Thymus (tissue), 11 donors: ENCODE results near the gene TCP11L2. TPM values are rescaled to one million over a fixed set of nuclear protein-coding genes. Genes with fewer than 3 reads are reported as not detected.
"Not testable (repeated sequence)": the region's sequence is repeated elsewhere in the genome, so short reads cannot be mapped to it uniquely, and the experiment has no call there.

ENCODE experiments used
- DNase-seq, 9 donors: peaks; one replicate each; pipeline ENCODE4 v3.0.0-alpha.2; 2013; ENCODE audit warnings: low spot score in 9 of 9, low read depth in 6 of 9, missing footprints in 1 of 9
- H3K27ac ChIP-seq, 2 donors: one replicate each; pipeline ENCODE4 v1.5.1; 2013; ENCODE audit warnings: control low read depth in 1 of 2, low read depth in 1 of 2, low read length in 1 of 2, mild to moderate bottlenecking in 1 of 2, moderate library complexity in 1 of 2
- H3K27me3 ChIP-seq, 2 donors: one replicate each; pipeline ENCODE4 v1.5.1; 2013; ENCODE audit warnings: low read length in 1 of 2; ENCODE audit not compliant: control insufficient read depth in 2 of 2, insufficient read depth in 1 of 2
- H3K36me3 ChIP-seq, 2 donors: one replicate each; pipeline ENCODE4 v1.5.1; 2013; ENCODE audit warnings: low read length in 1 of 2, mild to moderate bottlenecking in 1 of 2, moderate library complexity in 1 of 2; ENCODE audit not compliant: control insufficient read depth in 2 of 2, insufficient read depth in 2 of 2
- H3K4me1 ChIP-seq, 2 donors: one replicate each; pipeline ENCODE4 v1.5.1; 2013; ENCODE audit warnings: low read length in 2 of 2; ENCODE audit not compliant: control insufficient read depth in 2 of 2, insufficient read depth in 2 of 2
- H3K4me3 ChIP-seq, 2 donors: one replicate each; pipeline ENCODE4 v1.5.1; 2013; ENCODE audit warnings: low read length in 2 of 2, control low read depth in 1 of 2, mild to moderate bottlenecking in 1 of 2
- H3K9me3 ChIP-seq, 2 donors: one replicate each; pipeline ENCODE4 v1.5.1; 2013; ENCODE audit warnings: low read length in 1 of 2, mild to moderate bottlenecking in 1 of 2; ENCODE audit not compliant: control insufficient read depth in 2 of 2, insufficient read depth in 1 of 2
- WGBS: extraction: QIAGEN DNeasy Blood & Tissue Kit; methylation state at CpG from one replicate; pipeline ENCODE4 v1.1.7; 2013; 5-methylcytosine and 5-hydroxymethylcytosine counted together
- polyA plus RNA-seq: library from polyadenylated mRNA; stranded (reverse); fragments of 200-250 nt; gene quantifications from one replicate; pipeline ENCODE4 v1.2.3, GENCODE V29; 2013
- total RNA-seq: library from RNA; stranded (reverse); fragments of 120-200 nt; gene quantifications from one replicate; pipeline ENCODE4 v1.2.4, GENCODE V29; 2013
- donor health status: healthy.

TCP11L2 gene
- total and polyA plus RNA-seq, 2 donors, result 5.9 to 18.3 TPM

DNA sequence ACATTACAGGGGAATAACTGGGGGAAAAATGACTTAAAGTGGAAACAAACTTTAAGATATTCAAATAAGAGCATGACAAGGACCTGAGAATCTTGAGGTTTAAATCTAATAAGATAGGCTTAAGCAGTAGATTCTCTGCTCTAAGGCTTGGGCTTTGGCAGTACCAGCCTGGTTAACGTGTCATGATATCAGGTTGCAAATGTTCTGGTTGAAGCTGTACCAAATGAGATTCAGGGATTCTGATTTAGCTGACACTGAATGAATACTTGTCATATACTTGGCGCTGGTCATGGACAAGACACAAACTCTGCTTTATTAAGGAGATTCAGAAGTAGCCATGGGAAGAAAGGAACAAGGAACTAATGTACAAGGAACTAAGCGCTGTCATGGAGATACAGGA lies 6.1 kb downstream of the TCP11L2 start:
- no peak for DNase-seq
- no peaks in the 10 kb centered on the region for H3K9me3 ChIP-seq
- H3K4me3 ChIP-seq, result no peak overlapping the region
- H3K36me3 ChIP-seq, result peaks cover 0 to 3% of the 10 kb centered on the region in 2 donors
- H3K4me1 ChIP-seq, result peaks cover 6 to 10% of the 10 kb centered on the region in 2 donors
- 97% methylated on average over 3 of the region's 3 CpGs for whole genome bisulfite sequencing
- H3K27ac ChIP-seq, result no peak overlapping the region
- H3K27me3 ChIP-seq, result no peaks in the 10 kb centered on the region

DNA sequence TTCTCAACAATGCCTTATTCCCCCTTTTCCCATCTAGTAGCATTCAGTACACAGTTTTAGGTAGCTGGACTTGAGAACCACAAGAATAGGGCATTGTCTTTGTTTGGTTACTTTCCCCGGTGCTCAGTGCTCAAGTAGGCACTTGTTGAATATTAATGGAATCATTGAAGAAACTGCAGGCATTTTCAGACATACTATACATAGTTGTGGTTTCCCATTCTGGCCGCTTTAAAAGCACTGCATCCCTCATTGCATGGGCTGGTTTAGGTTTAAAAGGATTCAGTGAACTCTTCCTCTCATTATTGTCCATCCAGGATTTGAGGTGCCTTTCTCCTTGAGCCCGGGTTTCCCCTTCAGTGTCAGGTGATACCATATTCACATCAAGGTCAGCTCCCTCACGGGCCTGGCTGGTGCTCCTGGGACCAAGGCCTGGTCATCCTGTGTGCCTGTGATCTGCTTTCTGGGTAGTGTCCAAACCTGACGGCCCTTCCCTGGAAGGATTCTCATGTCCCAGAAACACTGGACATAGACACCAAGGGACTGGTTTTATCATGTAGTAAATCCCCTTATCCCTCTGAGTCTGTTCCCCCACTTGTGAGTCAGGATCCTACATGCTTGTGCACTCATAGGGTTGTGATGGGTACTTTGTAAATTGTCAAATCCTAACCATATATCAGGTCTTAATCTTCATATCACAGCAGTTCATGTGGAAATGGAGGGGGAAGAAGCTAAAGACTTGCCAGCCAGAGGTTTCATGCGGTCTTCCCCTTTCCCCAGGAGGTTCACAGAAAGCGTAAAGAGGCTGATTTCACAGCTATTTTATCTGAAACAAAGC lies 7.4 kb downstream of the TCP11L2 start:
- WGBS, result 94% methylated on average over 7 of the region's 7 CpGs
- Histone ChIP-seq H3K36me3 (peaks cover 0 to 11% of the 10 kb centered on the region in 2 donors), H3K27me3 (no peaks in the 10 kb centered on the region), H3K9me3 (no peaks in the 10 kb centered on the region), H3K27ac (no peak overlapping the region), H3K4me1 (no peaks in the 10 kb centered on the region), H3K4me3 (no peak overlapping the region)
- DNase-seq, result no peak

DNA sequence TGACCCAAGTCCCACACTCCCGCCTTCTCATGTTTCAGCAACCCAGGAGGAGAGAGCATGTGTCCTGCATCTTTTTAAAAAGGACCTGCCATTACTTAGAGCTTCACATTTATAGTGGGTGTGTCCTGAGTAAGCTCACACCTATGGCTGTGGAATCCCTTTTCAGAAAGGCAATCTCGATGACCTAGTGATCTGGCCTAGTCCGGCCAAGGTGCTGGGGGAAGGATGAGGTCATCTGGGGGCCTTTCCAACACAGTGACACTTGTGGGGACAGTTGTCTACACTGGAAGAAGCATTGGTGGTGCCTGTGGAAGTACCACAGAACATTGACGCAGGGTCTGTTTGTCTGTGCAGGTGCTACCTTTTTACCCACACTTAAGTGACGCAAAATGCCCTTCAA lies 8.2 kb downstream of the TCP11L2 start:
- Histone ChIP-seq H3K9me3 (no peaks in the 10 kb centered on the region), H3K27ac (no peak overlapping the region), H3K36me3 (peaks cover 6 to 14% of the 10 kb centered on the region in 2 donors), H3K4me3 (no peak overlapping the region), H3K27me3 (no peaks in the 10 kb centered on the region), H3K4me1 (no peaks in the 10 kb centered on the region)
- WGBS, result 96% methylated on average over 5 of the region's 5 CpGs
- no peak for DNase-seq

DNA sequence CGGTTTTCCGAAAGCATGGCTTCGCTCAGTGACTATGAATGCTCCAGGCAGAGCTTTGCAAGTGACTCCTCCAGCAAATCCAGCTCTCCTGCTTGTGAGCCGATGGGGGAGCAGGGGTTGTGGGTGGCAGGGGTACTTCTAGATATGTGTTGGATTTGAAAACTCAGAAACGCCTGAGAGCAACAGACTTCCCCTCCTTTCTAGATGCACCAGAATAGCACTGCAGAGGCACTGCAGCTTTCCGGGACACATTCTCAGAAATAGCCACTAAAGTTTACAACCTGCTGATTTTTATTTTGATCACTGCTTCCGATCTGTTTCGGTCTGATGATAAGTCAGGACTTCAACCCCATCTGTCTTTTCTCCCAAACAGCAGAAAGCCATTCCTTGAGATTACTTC lies 8.6 kb downstream of the TCP11L2 start:
- no peaks in the 10 kb centered on the region for H3K27me3 ChIP-seq
- no peaks in the 10 kb centered on the region for H3K9me3 ChIP-seq
- no peak overlapping the region for H3K4me3 ChIP-seq
- DNase-seq, result no peak
- no peaks in the 10 kb centered on the region for H3K4me1 ChIP-seq
- WGBS, result 62% methylated on average over 8 of the region's 8 CpGs
- H3K36me3 ChIP-seq, result peaks cover 6 to 14% of the 10 kb centered on the region in 2 donors
- no peak overlapping the region for H3K27ac ChIP-seq

DNA sequence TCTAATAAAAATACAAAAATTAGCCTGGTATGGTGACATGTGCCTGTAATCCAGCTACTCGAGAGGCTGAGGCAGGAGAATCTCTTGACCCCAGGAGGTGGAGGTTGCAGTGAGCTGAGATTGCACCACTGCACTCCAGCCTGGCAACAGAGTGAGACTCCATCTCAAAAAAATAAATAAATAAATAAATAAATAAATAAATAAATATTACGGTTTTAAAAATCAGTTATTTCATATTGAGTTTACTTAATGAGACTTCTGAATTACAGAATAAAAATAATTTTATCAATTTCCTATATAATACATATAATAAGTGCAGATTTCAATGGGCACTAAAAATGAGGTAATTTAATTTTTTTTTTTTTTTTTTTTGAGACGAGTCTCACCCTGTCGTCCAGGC lies 10.9 kb downstream of the TCP11L2 start:
- H3K27ac ChIP-seq, H3K9me3 ChIP-seq, DNase-seq, H3K4me1 ChIP-seq, H3K4me3 ChIP-seq, H3K27me3 ChIP-seq: not testable (repeated sequence)
- peaks cover 16 to 23% of the 10 kb centered on the region in 2 donors for H3K36me3 ChIP-seq
- WGBS, result 85% methylated on average over 4 of the region's 4 CpGs

DNA sequence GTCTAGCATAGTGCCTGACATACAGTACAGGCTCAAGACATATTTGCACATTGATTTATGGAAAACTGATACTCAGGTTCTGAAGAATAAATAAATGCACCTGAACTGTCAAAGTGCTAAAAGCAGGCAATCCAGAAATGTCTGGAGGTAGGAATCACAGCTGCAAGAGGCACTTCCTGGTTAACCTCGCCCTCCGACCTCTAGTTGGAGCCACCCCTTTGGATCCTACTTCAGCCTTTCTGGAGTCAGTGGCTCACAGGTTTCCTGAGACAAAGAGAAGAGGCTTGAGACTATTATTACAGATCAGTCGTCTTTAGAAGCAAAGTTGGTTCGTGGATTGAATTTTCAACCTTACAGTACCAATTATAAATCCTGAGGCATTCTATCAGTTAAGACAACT lies 13.0 kb downstream of the TCP11L2 start:
- WGBS, result 92% methylated on average over 4 of the region's 4 CpGs
- Histone ChIP-seq H3K4me3 (no peak overlapping the region), H3K27me3 (no peaks in the 10 kb centered on the region), H3K9me3 (no peaks in the 10 kb centered on the region), H3K36me3 (peaks cover 27 to 35% of the 10 kb centered on the region in 2 donors), H3K27ac (no peak overlapping the region), H3K4me1 (no peaks in the 10 kb centered on the region)
- DNase-seq, result no peak

DNA sequence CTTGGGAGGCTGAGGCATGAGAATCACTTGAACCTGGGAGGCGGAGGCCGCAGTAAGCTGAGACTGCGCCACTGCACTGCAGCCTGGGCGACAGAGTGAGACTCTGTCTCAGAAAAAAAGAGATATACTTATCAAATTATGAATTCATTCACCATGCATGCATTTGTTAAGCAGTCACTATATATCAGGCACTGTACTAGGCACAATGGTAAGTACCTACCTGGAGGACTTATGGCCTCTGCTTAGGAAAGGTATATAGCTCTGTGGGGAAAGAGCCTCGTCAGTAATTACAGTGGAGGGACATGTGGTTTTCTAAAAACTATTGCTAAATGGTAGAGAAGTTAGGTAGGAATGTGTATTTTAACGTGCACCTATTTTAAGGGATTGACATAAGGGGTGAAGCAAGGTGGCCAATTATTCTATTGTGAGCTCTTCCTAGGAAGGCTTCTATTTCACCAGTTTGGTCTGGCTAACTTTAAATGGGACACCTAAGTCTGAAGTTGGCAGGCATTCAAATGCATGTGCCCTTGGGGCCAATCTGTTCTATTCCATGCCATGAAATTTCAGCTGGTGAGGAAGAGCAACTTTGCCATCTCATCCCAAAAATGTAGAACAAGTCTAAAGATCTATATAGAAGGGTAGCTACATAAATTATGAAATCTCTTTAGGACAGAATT lies 15.0 kb downstream of the TCP11L2 start:
- H3K4me1 ChIP-seq, result no peaks in the 10 kb centered on the region
- 98% methylated on average over 6 of the region's 6 CpGs for WGBS
- peaks cover 44 to 48% of the 10 kb centered on the region in 2 donors for H3K36me3 ChIP-seq
- no peak for DNase-seq
- H3K9me3 ChIP-seq, result no peaks in the 10 kb centered on the region
- H3K4me3 ChIP-seq, result no peak overlapping the region
- H3K27ac ChIP-seq, result no peak overlapping the region
- H3K27me3 ChIP-seq, result no peaks in the 10 kb centered on the region

DNA sequence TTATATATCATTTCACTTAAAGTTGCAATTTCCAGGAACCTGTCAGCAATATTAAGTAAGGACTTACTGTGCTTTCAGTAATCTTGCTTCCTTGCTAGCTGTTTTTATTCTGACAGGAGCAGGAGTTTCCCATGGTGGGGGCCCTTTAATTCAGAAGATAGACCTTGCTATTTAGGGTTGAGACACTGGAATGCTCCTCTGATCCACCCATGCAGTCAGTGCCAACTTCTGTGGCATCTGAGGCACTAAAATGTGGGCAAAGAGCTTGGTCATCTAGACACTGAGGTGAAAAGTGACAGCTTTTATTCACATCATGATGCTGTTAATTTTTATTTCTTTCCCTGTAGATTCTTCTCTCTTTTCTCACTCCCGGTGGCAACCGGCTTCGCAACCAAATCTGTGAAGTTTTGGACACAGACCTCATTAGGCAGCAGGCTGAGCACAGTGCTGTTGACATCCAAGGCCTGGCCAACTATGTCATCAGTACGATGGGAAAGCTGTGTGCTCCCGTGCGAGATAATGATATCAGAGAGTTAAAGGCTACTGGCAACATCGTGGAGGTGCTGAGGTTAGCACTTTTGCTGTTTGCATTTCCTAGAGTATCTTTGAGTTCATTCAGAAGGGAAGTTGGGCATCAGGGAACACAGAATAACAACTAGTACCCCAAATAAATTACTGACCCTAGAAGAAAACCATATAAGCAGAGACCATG lies 18.8 kb downstream of the TCP11L2 start:
- H3K36me3 ChIP-seq, result peaks cover 61 to 66% of the 10 kb centered on the region in 2 donors
- WGBS, result 95% methylated on average over 7 of the region's 7 CpGs
- DNase-seq, result no peak
- no peaks in the 10 kb centered on the region for H3K9me3 ChIP-seq
- H3K4me1 ChIP-seq, result no peaks in the 10 kb centered on the region
- no peak overlapping the region for H3K27ac ChIP-seq
- no peaks in the 10 kb centered on the region for H3K27me3 ChIP-seq
- H3K4me3 ChIP-seq, result no peak overlapping the region

DNA sequence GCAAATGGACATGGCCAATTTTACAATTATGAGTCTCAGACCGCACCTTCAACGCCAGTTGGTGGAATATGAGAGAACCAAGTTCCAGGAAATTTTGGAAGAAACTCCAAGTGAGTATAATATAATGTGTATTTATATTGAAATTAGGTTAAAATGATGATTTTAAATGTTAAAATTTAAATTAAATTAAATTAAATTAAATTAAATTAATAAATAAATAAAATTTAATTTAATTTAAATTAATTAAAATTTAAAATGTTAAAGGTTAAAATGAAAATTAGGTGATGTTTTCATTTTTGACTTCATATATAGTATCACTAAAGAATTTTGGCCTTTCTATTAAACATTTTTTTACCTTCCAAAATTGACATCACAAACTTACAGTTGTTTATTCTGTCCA lies 21.0 kb downstream of the TCP11L2 start:
- H3K36me3 ChIP-seq, result peaks cover 53 to 63% of the 10 kb centered on the region in 2 donors
- H3K27ac ChIP-seq, result no peak overlapping the region
- WGBS, result 98% methylated on average over 2 of the region's 2 CpGs
- H3K4me1 ChIP-seq, result no peaks in the 10 kb centered on the region
- no peak overlapping the region for H3K4me3 ChIP-seq
- H3K9me3 ChIP-seq, result no peaks in the 10 kb centered on the region
- H3K27me3 ChIP-seq, result no peaks in the 10 kb centered on the region
- no peak for DNase-seq
